Colonic mucosa (tissue), 4 donors: ENCODE results near the gene ASRGL1. TPM values are rescaled to one million over a fixed set of nuclear protein-coding genes. Genes with fewer than 3 reads are reported as not detected.

Source experiments
- DNase-seq: peaks from one replicate; pipeline ENCODE4 v3.0.0-alpha.2; 2020
- H3K27ac ChIP-seq: fragments of 200-600 bp; one replicate; pipeline ENCODE4 v1.8.0; 2021
- H3K27me3 ChIP-seq: fragments of 200-600 bp; one replicate; pipeline ENCODE4 v1.8.0; 2021
- H3K36me3 ChIP-seq: fragments of 200-600 bp; one replicate; pipeline ENCODE4 v1.8.0; 2021
- H3K4me1 ChIP-seq: fragments of 200-600 bp; one replicate; pipeline ENCODE4 v1.8.0; 2021; ENCODE audit warnings: mild to moderate bottlenecking
- H3K4me3 ChIP-seq: fragments of 200-600 bp; one replicate; pipeline ENCODE4 v1.8.0; 2021
- H3K9ac ChIP-seq, 2 donors: one replicate each; pipeline ENCODE4 v1.7.0; 2013; ENCODE audit warnings: control low read depth in 2 of 2, low read depth in 2 of 2, low read length in 2 of 2
- H3K9me3 ChIP-seq: fragments of 200-600 bp; one replicate; pipeline ENCODE4 v1.8.0; 2021
- CTCF ChIP-seq: fragments of 200-600 bp; IDR thresholded peaks from one replicate; pipeline ENCODE4 v1.8.0; 2022; ENCODE audit warnings: antibody characterized with exemption, mild to moderate bottlenecking
- intact Hi-C: fragments of 100-400 bp; cut with DNase I; formaldehyde crosslinking; loops from one replicate; pipeline ENCODE4 v1.14.1; 2022
- total RNA-seq, 2 donors: library from RNA; stranded (reverse); fragmentation: NEBNext Ultra II Directional in 1 of 2; extraction: Animal tissue kit (Norgen Biotek cat#: 25700) in 1 of 2; gene quantifications; one replicate each; pipeline ENCODE4 v1.2.1, GENCODE V29; 2021
- donor health status: healthy.
- donor health status: DM: no; HTN: no; CAD: no.
- donor health status: DM: no; HTN: no; CAD: no.

ASRGL1 gene
- total RNA-seq, 2 donors from 2014 or later = 32.5 to 71.7 TPM

GRCh38 chr11:62419943-62420342 is 82.7 kb downstream of the ASRGL1 start:
- TF ChIP-seq CTCF = no peak
- Histone ChIP-seq H3K4me1 (no peaks in the 10 kb centered on the region), H3K27ac (peak overlapping the region; percentile 5), H3K4me3 (no peak overlapping the region), H3K9me3 (no peaks in the 10 kb centered on the region), H3K36me3 (no peaks in the 10 kb centered on the region), H3K27me3 (no peaks in the 10 kb centered on the region), H3K9ac (no peak overlapping the region)
- intact Hi-C loops = loop anchor here (5.0 to 10.0 kb wide), 3 partner anchors 75 to 142 kb away; no protein-coding TSS in a partner anchor
- DNase-seq = no peak

GRCh38 chr11:62420882-62421281 is 83.6 kb downstream of the ASRGL1 start:
- intact Hi-C loops = loop anchor here (5.0 to 10.0 kb wide), 3 partner anchors 74 to 141 kb away; no protein-coding TSS in a partner anchor

GRCh38 chr11:62421996-62422395 is 84.7 kb downstream of the ASRGL1 start:
- Histone ChIP-seq H3K27ac (no peak overlapping the region), H3K27me3 (no peaks in the 10 kb centered on the region), H3K4me1 (no peaks in the 10 kb centered on the region), H3K9me3 (no peaks in the 10 kb centered on the region), H3K9ac (no peak overlapping the region), H3K4me3 (no peak overlapping the region), H3K36me3 (no peaks in the 10 kb centered on the region)
- intact Hi-C loops = loop anchor here (5.0 to 10.0 kb wide), 3 partner anchors 73 to 140 kb away; no protein-coding TSS in a partner anchor
- no peak for DNase-seq
- no peak for TF ChIP-seq CTCF

More at GRCh38 chr11:62420882-62421281, 83.6 kb downstream of the ASRGL1 start:
- no peak for DNase-seq
- H3K27me3 ChIP-seq = no peaks in the 10 kb centered on the region
- H3K4me1 ChIP-seq = no peaks in the 10 kb centered on the region
- no peaks in the 10 kb centered on the region for H3K9me3 ChIP-seq
- no peak overlapping the region for H3K27ac ChIP-seq
- H3K4me3 ChIP-seq = no peak overlapping the region
- TF ChIP-seq CTCF = no peak
- H3K36me3 ChIP-seq = no peaks in the 10 kb centered on the region
- H3K9ac ChIP-seq = no peak overlapping the region

GRCh38 chr11:62423012-62423411 is 85.8 kb downstream of the ASRGL1 start:
- H3K9ac ChIP-seq = no peak overlapping the region
- TF ChIP-seq CTCF = no peak
- no peak overlapping the region for H3K27ac ChIP-seq
- H3K36me3 ChIP-seq = no peaks in the 10 kb centered on the region
- H3K27me3 ChIP-seq = no peaks in the 10 kb centered on the region
- H3K4me3 ChIP-seq = no peak overlapping the region
- H3K4me1 ChIP-seq = no peaks in the 10 kb centered on the region
- no peak for DNase-seq
- intact Hi-C loops = loop anchor here (5.0 to 10.0 kb wide), 3 partner anchors 72 to 139 kb away; no protein-coding TSS in a partner anchor
- H3K9me3 ChIP-seq = no peaks in the 10 kb centered on the region

- Histone ChIP-seq H3K36me3 (no peaks in the 10 kb centered on the region), H3K9ac (no peak overlapping the region), H3K4me1 (no peaks in the 10 kb centered on the region), H3K4me3 (no peak overlapping the region), H3K27ac (peak overlapping the region; percentile 36), H3K27me3 (no peaks in the 10 kb centered on the region), H3K9me3 (no peaks in the 10 kb centered on the region)
- intact Hi-C loops = loop anchor here (10.0 kb wide), 1 partner anchor 67 kb away; no protein-coding TSS in a partner anchor
- DNase-seq = no peak
- no peak for TF ChIP-seq CTCF
Observed at GRCh38 chr11:62427630-62428233, 90.5 kb downstream of the ASRGL1 start.
